HepG2 (cell line): ENCODE data around the gene MCOLN1. TPM values are rescaled to one million over a fixed set of nuclear protein-coding genes. Genes with fewer than 3 reads are reported as not detected.

ENCODE experiments used
- AFF4 ChIP-seq: sonication (generic); formaldehyde crosslinking; IDR thresholded peaks from 2 replicates; pipeline ENCODE4 v1.4.0; 2020; ENCODE audit warnings: missing genetic modification reagents
- ISX ChIP-seq: sonication (generic); formaldehyde crosslinking; conservative IDR thresholded peaks from 2 replicates; pipeline ENCODE4 v1.5.0; 2020; ENCODE audit warnings: missing genetic modification reagents
- KAT7 ChIP-seq: IDR thresholded peaks from 2 replicates; pipeline ENCODE4 v1.6.1; 2018; ENCODE audit warnings: borderline replicate concordance, missing compliant biosample characterization
- MBNL3 ChIP-seq: fragments of 250-450 bp; sonication (Bioruptor Pico); conservative IDR thresholded peaks from 2 replicates; pipeline ENCODE4 v1.8.0; 2022; ENCODE audit warnings: mild to moderate bottlenecking, inconsistent platforms
- MYPOP ChIP-seq: sonication (generic); formaldehyde crosslinking; IDR thresholded peaks from 2 replicates; pipeline ENCODE4 v1.8.1; 2023; ENCODE audit warnings: mild to moderate bottlenecking, moderate library complexity, missing genetic modification reagents
- NR3C1 ChIP-seq: sonication (generic); formaldehyde crosslinking; IDR thresholded peaks from 2 replicates; pipeline ENCODE4 v1.4.0; 2020; ENCODE audit warnings: missing genetic modification reagents
- PLSCR1 ChIP-seq: sonication (generic); formaldehyde crosslinking; IDR thresholded peaks from 2 replicates; pipeline ENCODE4 v1.5.0; 2020; ENCODE audit warnings: missing genetic modification reagents, mild to moderate bottlenecking, borderline replicate concordance
- SNAPC2 ChIP-seq: sonication (generic); formaldehyde crosslinking; IDR thresholded peaks from 2 replicates; pipeline ENCODE4 v1.8.1; 2022; ENCODE audit warnings: mild to moderate bottlenecking, missing genetic modification reagents
- ZNF138 ChIP-seq: sonication (generic); formaldehyde crosslinking; IDR thresholded peaks from 2 replicates; pipeline ENCODE4 v1.5.0; 2020; ENCODE audit warnings: mild to moderate bottlenecking, low read depth, missing genetic modification reagents
- ZNF143 ChIP-seq: sonication (generic); formaldehyde crosslinking; IDR thresholded peaks from 2 replicates; pipeline ENCODE4 v1.4.0; 2020; ENCODE audit warnings: missing genetic modification reagents
- ZNF235 ChIP-seq: sonication (generic); formaldehyde crosslinking; IDR thresholded peaks from 2 replicates; pipeline ENCODE4 v1.8.1; 2023; ENCODE audit warnings: mild to moderate bottlenecking, missing genetic modification reagents, borderline replicate concordance
- ZNF407 ChIP-seq: sonication (generic); formaldehyde crosslinking; IDR thresholded peaks from one replicate; pipeline ENCODE4 v1.5.1; 2020; ENCODE audit warnings: mild to moderate bottlenecking, missing genetic modification reagents; ENCODE audit errors: not compliant biosample characterization
- ZNF598 ChIP-seq: sonication (generic); formaldehyde crosslinking; IDR thresholded peaks from 2 replicates; pipeline ENCODE4 v1.5.1; 2020; ENCODE audit warnings: mild to moderate bottlenecking, missing genetic modification reagents, borderline replicate concordance
- ZNF891 ChIP-seq: sonication (generic); formaldehyde crosslinking; IDR thresholded peaks from 2 replicates; pipeline ENCODE4 v1.5.0; 2020; ENCODE audit warnings: mild to moderate bottlenecking, missing genetic modification reagents
- polyA plus RNA-seq, 8 experiments: library from polyadenylated mRNA; depleted of rRNA in 3 of 8; stranded (reverse) in 7 of 8; unstranded in 1 of 8; fragments of >200 nt; fragmentation: Illumina TruSeq in 4 of 8; extraction: Trizol in 4 of 8; gene quantifications; 2 replicates each; pipeline versions ENCODE4 v1.2.1 to v1.2.3, GENCODE V29; 2011 to 2016; ENCODE audit warnings: low read depth in 4 of 8, missing spikeins in 1 of 8, mixed read lengths in 1 of 8; ENCODE audit not compliant: insufficient read depth in 1 of 8
- total RNA-seq, 5 experiments: library from RNA; depleted of rRNA; stranded (reverse); fragments of >200 nt; fragmentation: Illumina TruSeq; extraction: Trizol; gene quantifications; 2 replicates each; pipeline ENCODE4 v1.2.3, GENCODE V29; 2016; ENCODE audit warnings: low read depth in 1 of 5

MCOLN1 gene
- total and polyA plus RNA-seq, 2 of the 13 experiments (the other 11 are each of a cell fraction or from before 2014, with no cell fraction given): 3.4 to 15.7 TPM

GRCh38 chr19:7522072-7522922 is at the start of gene MCOLN1 (continued):
- TF ChIP-seq ZNF407 (CRISPR knock-in tag): no peak
- peak; percentile 83 for TF ChIP-seq ZNF143 (CRISPR knock-in tag)
- TF ChIP-seq ZNF138: no peak; the same call in 1 of the 2 replicates
- TF ChIP-seq ISX (CRISPR knock-in tag): no peak
- TF ChIP-seq AFF4 (CRISPR knock-in tag): no peak
- peak; percentile 64; the same call in 1 of the 2 replicates for TF ChIP-seq ZNF235 (CRISPR knock-in tag)
- 0 out of 2 replicates have a peak, but pooled peaks have one; percentile 21 for TF ChIP-seq ZNF891 (CRISPR knock-in tag)
- TF ChIP-seq NR3C1 (CRISPR knock-in tag): no peak
- no peak for TF ChIP-seq ZNF598 (CRISPR knock-in tag)
- TF ChIP-seq MYPOP: no peak; the same call in 1 of the 2 replicates
- no peak for TF ChIP-seq PLSCR1 (CRISPR knock-in tag)
- peak; percentile 86; the same call in 1 of the 2 replicates for TF ChIP-seq KAT7 (CRISPR knock-in tag)
- no peak for TF ChIP-seq SNAPC2 (CRISPR knock-in tag)
- TF ChIP-seq MBNL3: no peak
